ENCODE results near the gene EIF3J. TPM values are rescaled to one million over a fixed set of nuclear protein-coding genes. Genes with fewer than 3 reads are reported as not detected.

The EIF3J gene, protein sequence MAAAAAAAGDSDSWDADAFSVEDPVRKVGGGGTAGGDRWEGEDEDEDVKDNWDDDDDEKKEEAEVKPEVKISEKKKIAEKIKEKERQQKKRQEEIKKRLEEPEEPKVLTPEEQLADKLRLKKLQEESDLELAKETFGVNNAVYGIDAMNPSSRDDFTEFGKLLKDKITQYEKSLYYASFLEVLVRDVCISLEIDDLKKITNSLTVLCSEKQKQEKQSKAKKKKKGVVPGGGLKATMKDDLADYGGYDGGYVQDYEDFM
- 75.9 and 78.9 TPM in 2 replicates for polyA plus RNA-seq (2013)

DNA sequence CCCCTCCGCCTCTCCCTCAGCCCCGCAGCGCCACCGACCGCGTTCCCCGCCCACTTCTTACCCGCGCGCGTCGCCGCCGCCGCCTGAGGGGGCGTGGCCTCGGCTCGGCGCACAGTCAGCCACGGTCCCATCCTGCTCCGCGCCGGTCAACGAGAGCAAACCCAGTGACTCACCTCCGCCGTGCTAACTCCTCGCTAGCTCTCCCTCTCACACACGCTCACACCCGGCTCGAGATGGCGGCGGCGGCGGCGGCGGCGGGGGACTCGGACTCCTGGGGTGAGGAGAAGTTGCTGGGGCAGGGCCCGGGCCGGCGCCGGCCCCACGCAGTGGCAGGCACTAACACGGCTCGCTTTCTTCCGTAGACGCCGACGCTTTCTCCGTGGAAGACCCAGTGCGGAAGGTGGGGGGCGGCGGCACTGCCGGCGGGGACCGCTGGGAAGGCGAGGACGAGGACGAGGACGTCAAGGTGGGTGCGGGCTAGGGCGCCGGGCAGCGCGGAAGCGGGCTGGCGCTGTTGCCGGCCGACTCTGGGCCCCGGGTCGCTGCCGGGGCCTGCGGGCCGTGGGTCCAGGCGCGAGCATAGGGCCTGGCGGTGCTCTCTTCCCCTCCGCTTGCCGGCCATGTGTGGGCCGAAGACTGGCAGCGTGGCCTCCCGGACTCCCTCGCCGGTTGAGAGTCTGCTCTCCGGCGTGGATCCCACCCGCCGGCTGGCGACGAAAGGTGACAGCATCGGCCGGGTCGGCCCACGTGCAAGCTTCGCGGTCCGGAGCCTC, at the start of gene EIF3J:
Gene EIF3J, plus strand, starts transcription at position 186 of the 773 bp plus-strand sequence. Its CDS starts 48 bp downstream, at position 234.
- Histone ChIP-seq H3K4me1 (ENCODE audit: control insufficient read depth in 1 of 2, insufficient read depth in 2 of 2, low read length in 2 of 2) (peaks cover 0 to 5% of the 10 kb centered on the region in 2 experiments), H3K27me3 (ENCODE audit: insufficient read depth, low read length) (no peaks in the 10 kb centered on the region), H3K36me3 (ENCODE audit: control insufficient read depth in 1 of 2, insufficient read depth in 2 of 2, low read length in 2 of 2) (peaks cover 5% of the 10 kb centered on the region in 2 experiments), H2AK5ac (ENCODE audit: low read length) (peak within 1 kb of the TSS; percentile 8), H3K9me3 (ENCODE audit: insufficient read depth, low read depth, low read length) (no peaks in the 10 kb centered on the region), H3K23ac (ENCODE audit: low read length) (no peak within 1 kb of the TSS), H3K14ac (ENCODE audit: low read length) (peak within 1 kb of the TSS; percentile 92), H3K4me2 (ENCODE audit: low read length) (peak within 1 kb of the TSS; percentile 88), H3K9ac (ENCODE audit: low read length) (peak within 1 kb of the TSS; percentile 99), H2AFZ (ENCODE audit: insufficient read depth, low read length, poor library complexity) (peak within 1 kb of the TSS; percentile 85), H3K4ac (ENCODE audit: low read depth, low read length) (peak within 1 kb of the TSS; percentile 77), H3K18ac (ENCODE audit: low read length) (peak within 1 kb of the TSS; percentile 50), H3K4me3 (ENCODE audit: low read depth, low read length) (peak within 1 kb of the TSS; percentile 90), H2BK5ac (ENCODE audit: low read depth, low read length, poor library complexity) (peak within 1 kb of the TSS; percentile 73), H3K79me1 (ENCODE audit: low read length) (peaks cover 12% of the 10 kb centered on the region), H2BK12ac (ENCODE audit: low read length) (no peak within 1 kb of the TSS), H4K12ac (ENCODE audit: low read depth, low read length) (peak within 1 kb of the TSS; percentile 84), H4K91ac (ENCODE audit: low read depth, low read length) (peak within 1 kb of the TSS; percentile 83), H4K8ac (ENCODE audit: low read depth, low read length) (peak within 1 kb of the TSS; percentile 78), H3K27ac (ENCODE audit: low read depth, low read length) (peak within 1 kb of the TSS; percentile 91), H2BK120ac (ENCODE audit: insufficient read depth, low read length, poor library complexity) (peak within 1 kb of the TSS; percentile 65), H3K79me2 (ENCODE audit: control insufficient read depth, insufficient read depth, low read length, poor library complexity) (peaks cover 13% of the 10 kb centered on the region)
- peak; percentile 97 for DNase-seq
- WGBS (ENCODE audit: extremely low coverage, insufficient coverage, insufficient read length) = no CpG with 5 or more reads among the region's 97 CpGs

GRCh38 chr15:44489464-44489863, 47.5 kb upstream of the EIF3J start:
- Histone ChIP-seq H3K79me2 (ENCODE audit: control insufficient read depth, insufficient read depth, low read length, poor library complexity) (no peaks in the 10 kb centered on the region), H3K79me1 (ENCODE audit: low read length) (peaks cover 2% of the 10 kb centered on the region)

DNA sequence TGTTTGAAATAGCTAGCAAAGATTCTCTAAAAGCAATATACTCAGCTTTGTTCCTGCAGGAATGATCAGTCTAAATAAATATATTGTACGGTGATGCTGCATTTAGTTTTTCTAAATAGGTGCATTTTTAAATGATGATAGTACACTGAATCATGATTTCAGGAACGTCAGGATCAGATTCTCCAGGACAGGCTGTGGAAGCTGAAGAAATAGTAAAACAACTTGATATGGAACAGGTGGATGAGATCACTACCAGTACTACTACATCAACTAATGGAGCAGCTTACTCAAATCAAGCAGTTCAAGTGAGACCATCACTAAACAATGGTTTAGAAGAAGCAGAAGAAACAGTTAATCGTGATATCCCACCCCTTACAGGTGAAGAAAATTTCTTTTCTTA, 46.3 kb upstream of the EIF3J start:
- no peak overlapping the region for H2BK5ac ChIP-seq (ENCODE audit: low read depth, low read length, poor library complexity)
- no peak overlapping the region for H4K8ac ChIP-seq (ENCODE audit: low read depth, low read length)
- no peak overlapping the region for H3K18ac ChIP-seq (ENCODE audit: low read length)
- no peak overlapping the region for H3K27ac ChIP-seq (ENCODE audit: low read depth, low read length)
- no peaks in the 10 kb centered on the region for H3K79me2 ChIP-seq (ENCODE audit: control insufficient read depth, insufficient read depth, low read length, poor library complexity)
- H3K4me2 ChIP-seq (ENCODE audit: low read length) = no peak overlapping the region
- H3K9ac ChIP-seq (ENCODE audit: low read length) = no peak overlapping the region
- H3K79me1 ChIP-seq (ENCODE audit: low read length) = peaks cover 2% of the 10 kb centered on the region
- no CpG with 5 or more reads among the region's 3 CpGs for WGBS (ENCODE audit: extremely low coverage, insufficient coverage, insufficient read length)
- H3K23ac ChIP-seq (ENCODE audit: low read length) = no peak overlapping the region
- H2AK5ac ChIP-seq (ENCODE audit: low read length) = no peak overlapping the region
- peaks cover 11 to 21% of the 10 kb centered on the region in 2 experiments for H3K36me3 ChIP-seq (ENCODE audit: control insufficient read depth in 1 of 2, insufficient read depth in 2 of 2, low read length in 2 of 2)
- no peak overlapping the region for H2BK12ac ChIP-seq (ENCODE audit: low read length)
- H3K4me1 ChIP-seq (ENCODE audit: control insufficient read depth in 1 of 2, insufficient read depth in 2 of 2, low read length in 2 of 2) = peaks cover 0 to 2% of the 10 kb centered on the region in 2 experiments
- H3K14ac ChIP-seq (ENCODE audit: low read length) = no peak overlapping the region
- no peak overlapping the region for H2AFZ ChIP-seq (ENCODE audit: insufficient read depth, low read length, poor library complexity)
- no peak overlapping the region for H3K4ac ChIP-seq (ENCODE audit: low read depth, low read length)
- no peak overlapping the region for H4K12ac ChIP-seq (ENCODE audit: low read depth, low read length)
- H4K91ac ChIP-seq (ENCODE audit: low read depth, low read length) = no peak overlapping the region
- peak in 1 of 2 donors; percentile 13 for DNase-seq
- H3K27me3 ChIP-seq (ENCODE audit: insufficient read depth, low read length) = no peaks in the 10 kb centered on the region
- no peaks in the 10 kb centered on the region for H3K9me3 ChIP-seq (ENCODE audit: insufficient read depth, low read depth, low read length)
- no peak overlapping the region for H3K4me3 ChIP-seq (ENCODE audit: low read depth, low read length)
- H2BK120ac ChIP-seq (ENCODE audit: insufficient read depth, low read length, poor library complexity) = no peak overlapping the region

More at GRCh38 chr15:44489464-44489863, 47.5 kb upstream of the EIF3J start:
- Histone ChIP-seq H3K4me1 (ENCODE audit: control insufficient read depth in 1 of 2, insufficient read depth in 2 of 2, low read length in 2 of 2) (peaks cover 0 to 2% of the 10 kb centered on the region in 2 experiments), H2AK5ac (ENCODE audit: low read length) (no peak overlapping the region), H3K36me3 (ENCODE audit: control insufficient read depth in 1 of 2, insufficient read depth in 2 of 2, low read length in 2 of 2) (peaks cover 10 to 20% of the 10 kb centered on the region in 2 experiments), H3K9me3 (ENCODE audit: insufficient read depth, low read depth, low read length) (no peaks in the 10 kb centered on the region), H2BK12ac (ENCODE audit: low read length) (no peak overlapping the region), H3K4ac (ENCODE audit: low read depth, low read length) (no peak overlapping the region), H3K4me3 (ENCODE audit: low read depth, low read length) (no peak overlapping the region), H3K4me2 (ENCODE audit: low read length) (no peak overlapping the region), H2AFZ (ENCODE audit: insufficient read depth, low read length, poor library complexity) (no peak overlapping the region), H3K9ac (ENCODE audit: low read length) (no peak overlapping the region), H4K12ac (ENCODE audit: low read depth, low read length) (no peak overlapping the region), H4K8ac (ENCODE audit: low read depth, low read length) (no peak overlapping the region), H3K18ac (ENCODE audit: low read length) (no peak overlapping the region), H3K27me3 (ENCODE audit: insufficient read depth, low read length) (no peaks in the 10 kb centered on the region), H3K14ac (ENCODE audit: low read length) (no peak overlapping the region), H3K23ac (ENCODE audit: low read length) (no peak overlapping the region), H2BK5ac (ENCODE audit: low read depth, low read length, poor library complexity) (no peak overlapping the region), H2BK120ac (ENCODE audit: insufficient read depth, low read length, poor library complexity) (no peak overlapping the region), H3K27ac (ENCODE audit: low read depth, low read length) (no peak overlapping the region), H4K91ac (ENCODE audit: low read depth, low read length) (no peak overlapping the region)
- peak in 1 of 2 donors; percentile 45 for DNase-seq
- no CpG with 5 or more reads among the region's 1 CpG for WGBS (ENCODE audit: extremely low coverage, insufficient coverage, insufficient read length)

DNA sequence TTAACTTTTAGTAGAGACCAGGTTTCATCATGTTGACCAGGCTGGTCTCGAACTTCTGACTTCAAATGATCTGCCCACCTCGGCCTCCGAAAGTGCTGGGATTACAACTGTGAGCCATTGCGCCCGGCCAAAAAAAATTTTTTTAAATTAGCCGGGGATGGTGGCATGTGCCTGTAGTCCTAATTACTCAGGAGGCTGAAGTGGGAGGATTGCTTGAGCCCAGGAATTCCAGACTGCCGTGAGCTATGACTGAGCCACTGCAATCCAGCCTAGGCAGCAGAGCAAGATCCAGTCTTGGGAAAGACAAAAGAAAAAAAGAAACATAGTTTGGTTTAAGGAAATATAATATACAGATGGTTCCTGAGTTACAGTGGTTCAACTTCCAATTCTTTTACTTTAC, 44.9 kb upstream of the EIF3J start:
- Histone ChIP-seq H2BK5ac (ENCODE audit: low read depth, low read length, poor library complexity) (no peak overlapping the region), H3K4me1 (ENCODE audit: control insufficient read depth in 1 of 2, insufficient read depth in 2 of 2, low read length in 2 of 2) (peaks cover 0 to 2% of the 10 kb centered on the region in 2 experiments), H3K14ac (ENCODE audit: low read length) (no peak overlapping the region), H4K8ac (ENCODE audit: low read depth, low read length) (peak overlapping the region; percentile 10), H3K27ac (ENCODE audit: low read depth, low read length) (no peak overlapping the region), H2BK12ac (ENCODE audit: low read length) (no peak overlapping the region), H3K27me3 (ENCODE audit: insufficient read depth, low read length) (no peaks in the 10 kb centered on the region), H4K12ac (ENCODE audit: low read depth, low read length) (no peak overlapping the region), H3K4me2 (ENCODE audit: low read length) (no peak overlapping the region), H2AFZ (ENCODE audit: insufficient read depth, low read length, poor library complexity) (no peak overlapping the region), H3K79me1 (ENCODE audit: low read length) (peaks cover 2% of the 10 kb centered on the region), H3K9ac (ENCODE audit: low read length) (no peak overlapping the region), H3K4ac (ENCODE audit: low read depth, low read length) (no peak overlapping the region), H4K91ac (ENCODE audit: low read depth, low read length) (no peak overlapping the region), H3K36me3 (ENCODE audit: control insufficient read depth in 1 of 2, insufficient read depth in 2 of 2, low read length in 2 of 2) (peaks cover 11 to 21% of the 10 kb centered on the region in 2 experiments), H3K4me3 (ENCODE audit: low read depth, low read length) (no peak overlapping the region), H2AK5ac (ENCODE audit: low read length) (no peak overlapping the region), H2BK120ac (ENCODE audit: insufficient read depth, low read length, poor library complexity) (no peak overlapping the region), H3K9me3 (ENCODE audit: insufficient read depth, low read depth, low read length) (no peaks in the 10 kb centered on the region), H3K23ac (ENCODE audit: low read length) (no peak overlapping the region), H3K79me2 (ENCODE audit: control insufficient read depth, insufficient read depth, low read length, poor library complexity) (no peaks in the 10 kb centered on the region), H3K18ac (ENCODE audit: low read length) (no peak overlapping the region)
- no CpG with 5 or more reads among the region's 7 CpGs for WGBS (ENCODE audit: extremely low coverage, insufficient coverage, insufficient read length)
- peak; percentile 52 to 53 for DNase-seq
